GM19025 (cell line): Measurements from ENCODE around the gene CSPG4.

Experiments
- ATAC-seq: cut with Tn5 transposase; IDR thresholded peaks from one replicate; pipeline ENCODE4 v1.9.1; 2021; ENCODE audit warnings: mild to moderate bottlenecking, low read depth, moderate library complexity; ENCODE audit not compliant: unreplicated experiment

CSPG4 gene

DNA sequence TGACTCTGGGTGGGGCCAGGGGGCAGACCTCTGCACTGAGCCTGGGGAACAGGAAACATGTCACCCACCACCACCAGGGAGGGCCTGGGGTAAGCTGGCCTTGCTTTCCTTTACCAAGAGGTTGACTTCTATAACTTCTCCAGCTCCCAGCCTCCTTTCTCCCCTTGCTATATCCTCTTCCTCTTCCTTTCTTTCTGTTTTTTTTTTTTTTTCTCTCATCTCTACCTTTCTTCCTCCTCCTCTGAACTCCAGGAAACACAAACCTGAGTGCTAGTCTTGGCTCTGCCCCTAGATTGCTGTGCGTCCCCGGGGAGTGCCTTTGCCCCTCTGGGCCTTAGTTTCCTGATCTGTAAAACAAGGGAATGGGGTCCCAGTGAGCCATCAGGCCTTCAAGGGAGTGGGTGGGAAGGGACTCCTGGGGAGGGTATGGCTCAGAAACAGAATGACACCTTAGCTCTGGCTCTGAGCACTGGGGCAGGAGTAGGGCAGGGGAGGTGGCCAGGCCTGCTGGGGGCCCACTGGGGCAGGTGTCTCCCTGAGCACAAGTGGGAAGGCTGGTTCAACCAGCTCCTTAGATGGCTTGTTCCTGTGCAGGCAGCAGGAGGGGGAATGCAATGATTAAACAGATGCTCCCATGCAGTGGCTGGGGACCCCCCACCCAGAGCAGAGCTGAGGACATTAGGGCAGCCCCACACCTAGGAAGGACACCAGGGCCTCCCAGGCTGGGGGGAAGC lies 60.7 kb downstream of the CSPG4 start:
- no peak for ATAC-seq

DNA sequence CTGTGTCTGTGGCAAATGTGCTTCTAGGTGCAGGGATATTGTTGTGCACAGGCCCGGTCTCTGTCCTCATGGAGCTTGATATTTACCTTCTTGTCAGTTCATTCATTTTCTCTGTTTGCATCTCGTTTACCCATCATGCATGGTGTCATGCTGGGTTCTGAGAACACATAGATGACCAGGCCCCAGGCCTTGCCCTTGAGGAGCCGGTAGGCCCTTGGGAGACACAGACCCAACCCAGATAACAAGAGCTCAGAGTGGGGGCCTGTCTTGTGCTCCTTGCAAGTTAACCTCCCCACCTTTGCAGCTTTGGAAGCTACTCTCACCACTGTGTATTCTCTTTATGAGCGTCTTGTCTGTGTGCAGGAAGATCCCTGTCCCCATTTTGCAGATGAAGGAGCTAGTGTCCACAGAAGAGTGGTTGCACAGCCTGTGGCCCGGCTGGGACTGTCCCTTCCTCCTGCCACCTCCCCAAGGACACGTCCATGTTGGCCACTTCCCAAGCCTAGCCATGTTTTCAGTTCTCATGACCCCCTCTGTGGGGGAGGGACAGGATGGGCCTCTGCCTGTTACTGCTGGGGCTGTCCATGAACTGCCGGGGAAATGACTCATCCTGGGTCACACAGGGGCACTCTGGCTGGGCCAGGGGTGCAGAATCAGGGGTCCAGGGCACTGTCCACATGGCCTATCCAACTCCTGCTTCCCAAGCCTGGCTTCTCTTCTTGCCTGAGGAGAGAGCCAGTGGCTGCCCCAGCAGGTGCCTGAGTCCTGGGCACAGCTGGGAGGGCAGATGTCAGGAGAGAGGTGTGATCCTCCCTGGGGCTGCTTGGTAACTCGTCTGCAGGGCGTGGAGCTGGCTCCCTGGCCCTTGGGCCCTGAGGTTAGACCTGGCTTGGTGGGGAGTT lies 61.5 kb downstream of the CSPG4 start:
- ATAC-seq, result no peak

DNA sequence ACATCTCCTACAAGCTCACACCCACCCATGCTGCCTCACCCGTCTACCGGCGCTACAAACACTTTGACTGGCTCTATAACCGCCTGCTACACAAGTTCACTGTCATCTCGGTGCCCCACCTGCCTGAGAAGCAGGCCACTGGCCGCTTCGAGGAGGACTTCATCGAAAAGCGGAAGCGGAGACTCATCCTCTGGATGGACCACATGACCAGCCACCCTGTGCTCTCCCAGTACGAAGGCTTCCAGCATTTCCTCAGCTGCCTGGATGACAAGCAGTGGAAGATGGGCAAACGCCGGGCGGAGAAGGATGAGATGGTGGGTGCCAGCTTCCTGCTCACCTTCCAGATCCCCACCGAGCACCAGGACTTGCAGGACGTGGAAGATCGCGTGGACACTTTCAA lies 62.8 kb downstream of the CSPG4 start:
- ATAC-seq, result no peak

DNA sequence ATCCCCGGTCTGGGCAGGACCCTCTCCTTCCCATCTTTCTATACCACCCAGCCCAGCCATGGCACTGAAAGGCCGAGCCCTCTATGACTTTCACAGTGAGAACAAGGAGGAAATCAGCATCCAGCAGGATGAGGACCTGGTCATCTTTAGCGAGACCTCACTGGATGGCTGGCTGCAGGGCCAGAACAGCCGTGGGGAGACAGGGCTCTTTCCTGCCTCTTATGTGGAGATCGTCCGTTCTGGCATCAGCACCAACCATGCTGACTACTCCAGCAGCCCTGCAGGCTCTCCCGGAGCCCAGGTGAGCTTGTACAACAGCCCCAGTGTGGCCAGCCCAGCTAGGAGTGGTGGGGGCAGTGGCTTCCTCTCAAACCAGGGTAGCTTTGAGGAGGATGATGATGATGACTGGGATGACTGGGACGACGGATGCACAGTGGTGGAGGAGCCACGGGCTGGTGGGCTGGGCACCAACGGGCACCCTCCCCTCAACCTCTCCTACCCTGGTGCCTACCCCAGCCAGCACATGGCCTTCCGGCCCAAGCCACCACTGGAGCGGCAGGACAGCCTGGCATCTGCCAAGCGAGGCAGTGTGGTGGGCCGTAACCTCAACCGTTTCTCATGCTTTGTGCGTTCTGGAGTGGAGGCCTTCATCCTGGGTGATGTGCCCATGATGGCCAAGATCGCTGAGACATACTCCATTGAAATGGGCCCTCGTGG lies 63.4 kb downstream of the CSPG4 start:
- no peak for ATAC-seq

DNA sequence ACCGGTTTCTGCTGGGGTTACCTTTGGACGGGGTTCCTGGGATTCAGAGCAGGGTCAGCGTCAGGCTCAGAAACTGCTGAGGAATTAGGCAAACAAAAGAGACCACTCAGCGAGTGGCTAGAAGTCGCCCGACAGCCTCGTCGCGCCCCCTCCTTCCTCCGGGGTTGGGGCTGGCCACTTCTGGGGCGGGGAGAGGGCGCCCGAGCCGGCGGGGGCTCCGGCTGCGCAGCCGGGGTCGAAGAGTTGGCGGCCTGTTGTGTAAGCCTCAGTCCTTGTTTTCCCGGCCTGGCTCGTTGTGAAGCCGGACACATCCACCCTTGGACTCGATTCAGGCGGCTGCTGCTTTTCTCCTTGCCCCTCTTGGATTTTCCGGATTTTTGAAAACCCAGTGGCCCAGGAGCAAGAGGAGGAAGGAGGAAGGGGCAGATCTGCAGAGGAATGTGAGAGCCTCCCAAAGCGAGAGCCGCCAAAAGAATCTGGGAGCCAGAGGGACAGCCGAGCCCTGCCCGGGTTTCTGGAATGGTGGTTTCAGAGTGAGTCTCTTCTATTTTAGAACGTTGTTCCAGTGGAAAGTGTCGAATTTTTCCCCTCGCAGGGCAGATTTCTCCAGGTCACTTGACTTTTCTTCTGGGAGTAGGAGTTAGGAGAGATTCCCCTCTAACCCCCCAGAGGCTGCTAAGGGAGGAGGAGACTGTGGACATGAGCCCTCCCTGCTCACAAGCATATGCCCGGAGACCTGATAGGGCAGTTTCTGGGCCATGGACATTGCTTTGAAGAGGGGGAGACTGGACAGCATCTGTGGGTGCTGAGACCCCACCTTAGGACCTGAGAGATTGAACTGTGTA lies 64.3 kb downstream of the CSPG4 start:
- no peak for ATAC-seq

DNA sequence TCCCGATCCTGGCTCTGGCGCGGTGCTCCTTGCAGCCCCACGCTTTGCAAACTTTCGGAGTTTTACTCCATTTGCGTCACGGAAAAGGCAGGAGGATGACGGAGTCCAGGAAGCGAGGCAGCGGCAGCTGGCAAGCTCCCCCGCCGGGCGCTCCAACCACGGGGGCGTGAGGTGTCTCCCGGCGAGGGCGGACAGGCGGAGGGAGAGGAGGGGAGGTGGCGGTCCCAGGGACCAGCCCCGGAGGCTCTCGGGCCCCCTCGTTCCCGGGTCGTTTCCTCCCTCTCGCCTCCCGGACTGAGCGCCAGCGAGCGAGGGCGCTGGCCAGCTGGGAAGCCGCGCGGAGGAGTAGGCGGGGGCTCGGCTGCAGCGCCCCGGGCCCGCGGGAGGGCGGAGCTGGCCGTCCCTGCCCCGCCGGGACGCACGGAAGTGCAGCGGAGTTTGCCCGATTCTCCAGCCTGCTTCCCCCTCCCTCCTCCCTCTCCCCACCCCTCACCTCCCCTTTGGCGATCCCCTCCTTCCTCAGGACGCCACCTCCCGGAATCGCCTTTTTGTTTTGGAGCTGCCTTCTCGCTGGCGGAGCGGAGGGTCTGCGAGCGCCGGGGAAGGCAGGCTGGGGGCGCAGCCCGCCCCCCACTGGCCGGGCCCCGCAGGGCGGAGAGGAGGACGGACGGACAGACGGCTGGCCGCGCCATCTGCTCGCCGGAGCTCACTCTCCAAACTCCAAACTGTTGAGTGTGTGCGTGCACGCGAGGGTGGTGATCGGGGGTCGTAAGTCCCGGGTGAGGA lies 65.1 kb downstream of the CSPG4 start, which contains the start of gene SNX33:
SNX33 (plus strand) TSS at position 543 of the 786 bp plus-strand sequence. CDS start 1,191 bp downstream, outside the sequence.
- no peak for ATAC-seq

DNA sequence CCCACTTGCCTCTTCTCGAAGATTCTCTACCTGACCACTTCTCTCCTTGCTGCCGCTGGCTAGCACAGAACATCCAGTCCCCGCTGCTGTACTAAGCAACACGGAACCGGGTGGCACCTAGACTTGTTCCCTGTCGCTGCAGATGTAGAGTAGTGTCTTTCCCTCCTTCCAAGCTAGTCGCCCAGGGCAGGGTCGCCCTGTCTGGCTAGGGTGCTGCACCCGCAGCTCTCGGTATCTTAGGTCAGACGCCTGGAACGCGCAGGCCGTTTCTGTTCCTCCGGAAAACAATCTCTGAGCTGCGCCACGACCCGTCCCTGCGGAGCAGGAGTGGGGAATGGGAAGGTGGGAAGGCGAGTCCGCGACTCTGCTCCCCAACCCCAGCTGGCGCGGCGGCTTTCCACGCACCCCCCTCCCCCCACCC lies 65.7 kb downstream of the CSPG4 start:
- no peak for ATAC-seq

DNA sequence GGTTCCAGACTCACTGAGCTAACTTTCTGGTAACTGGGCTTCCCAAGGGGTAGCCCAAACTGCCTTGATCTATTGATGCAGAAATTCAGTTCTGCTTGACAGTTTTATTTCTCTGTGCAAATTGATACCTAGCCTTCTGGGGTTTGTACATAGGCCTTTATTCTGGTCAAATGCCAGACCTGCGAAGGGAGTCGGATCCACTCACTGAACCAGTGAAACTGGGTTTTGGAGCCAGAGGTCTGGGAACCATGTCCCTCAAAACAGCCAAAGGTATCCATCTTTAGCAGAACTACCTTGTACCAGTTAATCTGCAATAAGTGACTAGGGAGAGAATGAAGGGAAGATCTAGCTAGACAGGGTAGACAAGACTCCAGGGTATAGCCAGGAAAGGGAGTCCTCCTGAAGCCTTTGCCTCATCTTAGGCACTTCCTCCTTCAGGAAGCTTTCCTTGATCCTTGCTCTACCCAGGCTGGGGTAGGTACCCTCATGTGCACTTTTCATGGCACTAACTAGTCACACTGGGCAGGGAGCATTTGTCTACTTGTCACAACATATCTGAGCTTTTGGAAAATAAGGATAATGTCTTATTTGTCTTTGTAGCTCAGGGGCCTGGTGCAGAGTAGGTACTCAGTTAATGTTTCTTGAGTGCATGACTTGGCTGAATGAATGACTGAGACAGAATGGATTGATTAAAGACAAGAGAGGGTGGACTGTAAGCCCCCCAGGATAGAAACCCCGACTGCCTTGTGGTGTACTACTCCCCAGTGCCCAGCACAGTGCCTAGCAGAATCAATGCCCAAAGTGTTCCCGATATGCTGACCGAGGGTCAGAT lies 66.3 kb downstream of the CSPG4 start:
- ATAC-seq, result no peak

DNA sequence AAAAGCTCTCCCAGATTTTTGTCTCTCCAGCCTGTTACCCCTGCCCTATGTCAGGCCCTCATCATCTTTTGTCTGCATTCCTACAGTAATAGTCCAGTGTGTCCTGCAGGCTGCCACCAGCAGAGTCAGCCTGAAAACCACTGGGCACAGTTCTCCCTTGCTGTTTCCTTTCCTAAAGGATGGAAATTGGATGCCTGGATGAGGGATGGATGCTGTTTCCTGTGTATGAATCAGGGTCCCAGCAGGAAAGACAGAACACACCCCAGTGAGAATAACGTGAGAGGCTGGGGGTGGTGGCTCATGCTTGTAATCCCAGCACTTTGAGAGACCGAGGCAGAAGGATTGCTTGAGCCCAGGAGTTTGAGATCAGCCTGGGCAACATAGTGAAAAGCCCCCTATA lies 68.3 kb downstream of the CSPG4 start:
- no peak for ATAC-seq

DNA sequence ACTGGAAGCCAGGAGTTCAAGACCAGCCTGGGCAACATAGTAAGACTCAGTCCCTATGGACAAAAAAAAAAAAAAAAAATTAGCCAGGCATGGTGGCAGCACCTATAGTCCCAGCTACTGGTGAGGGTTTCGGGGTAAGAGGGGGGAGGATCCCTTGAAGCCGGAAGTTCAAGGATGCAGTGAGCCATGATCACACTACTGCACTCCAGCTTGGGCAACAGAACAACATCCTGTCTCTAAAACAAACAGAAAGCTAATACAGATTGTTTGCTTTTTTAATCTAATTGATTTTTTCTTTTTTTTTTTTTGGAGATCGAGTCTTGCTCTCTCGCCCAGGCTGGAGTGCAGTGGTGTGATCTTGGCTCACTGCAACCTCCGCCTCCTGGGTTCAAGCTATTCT lies 71.0 kb downstream of the CSPG4 start:
- ATAC-seq, result no peak

DNA sequence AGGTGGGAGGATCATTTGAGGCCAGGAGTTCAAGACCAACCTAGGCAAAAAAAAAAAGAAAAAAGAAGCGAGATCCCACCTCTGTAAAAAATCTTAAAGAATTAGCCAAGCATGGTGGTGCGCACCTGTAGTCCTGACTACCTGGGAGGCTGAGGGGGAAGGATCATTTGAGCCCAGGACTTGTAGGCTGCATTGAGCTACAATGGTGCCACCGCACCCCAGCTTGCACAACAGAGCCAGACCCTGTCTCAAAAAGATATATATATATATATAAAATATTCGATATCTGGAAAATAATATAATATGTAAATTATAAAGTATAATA lies 71.5 kb downstream of the CSPG4 start:
- ATAC-seq, result no peak

DNA sequence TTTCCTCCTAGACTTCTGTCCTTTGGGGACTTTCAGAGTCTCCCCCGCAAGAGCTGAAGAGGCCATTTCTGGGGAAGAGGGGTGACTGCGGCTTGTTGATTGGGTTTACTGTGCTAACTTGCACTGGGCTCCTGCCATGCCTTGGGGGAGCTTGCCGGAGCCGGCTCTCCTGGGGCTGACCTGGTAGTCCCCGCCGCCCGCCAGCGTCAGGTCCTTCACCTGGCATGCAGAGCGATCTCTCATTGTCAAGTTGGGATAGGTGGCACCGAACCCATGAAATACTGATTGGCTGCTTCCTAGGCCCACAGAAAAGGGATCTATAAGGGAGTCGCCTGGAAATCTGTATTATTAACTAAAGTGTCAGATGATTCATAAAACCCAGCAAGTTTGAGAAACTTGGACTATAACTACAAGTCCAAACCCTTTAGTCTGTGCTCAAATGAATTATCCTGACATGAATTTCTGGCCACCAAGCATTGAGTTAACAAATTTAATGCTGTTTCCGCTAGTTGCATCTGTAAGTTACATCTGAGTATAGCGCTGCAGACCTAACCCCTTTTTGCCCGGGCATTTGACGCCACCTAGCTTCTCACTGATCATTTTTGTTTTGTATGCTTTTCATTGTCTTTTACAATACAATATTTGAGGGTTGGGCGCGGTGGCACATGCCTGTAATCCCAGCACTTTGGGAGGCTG lies 72.0 kb downstream of the CSPG4 start:
- peak; percentile 11 for ATAC-seq

DNA sequence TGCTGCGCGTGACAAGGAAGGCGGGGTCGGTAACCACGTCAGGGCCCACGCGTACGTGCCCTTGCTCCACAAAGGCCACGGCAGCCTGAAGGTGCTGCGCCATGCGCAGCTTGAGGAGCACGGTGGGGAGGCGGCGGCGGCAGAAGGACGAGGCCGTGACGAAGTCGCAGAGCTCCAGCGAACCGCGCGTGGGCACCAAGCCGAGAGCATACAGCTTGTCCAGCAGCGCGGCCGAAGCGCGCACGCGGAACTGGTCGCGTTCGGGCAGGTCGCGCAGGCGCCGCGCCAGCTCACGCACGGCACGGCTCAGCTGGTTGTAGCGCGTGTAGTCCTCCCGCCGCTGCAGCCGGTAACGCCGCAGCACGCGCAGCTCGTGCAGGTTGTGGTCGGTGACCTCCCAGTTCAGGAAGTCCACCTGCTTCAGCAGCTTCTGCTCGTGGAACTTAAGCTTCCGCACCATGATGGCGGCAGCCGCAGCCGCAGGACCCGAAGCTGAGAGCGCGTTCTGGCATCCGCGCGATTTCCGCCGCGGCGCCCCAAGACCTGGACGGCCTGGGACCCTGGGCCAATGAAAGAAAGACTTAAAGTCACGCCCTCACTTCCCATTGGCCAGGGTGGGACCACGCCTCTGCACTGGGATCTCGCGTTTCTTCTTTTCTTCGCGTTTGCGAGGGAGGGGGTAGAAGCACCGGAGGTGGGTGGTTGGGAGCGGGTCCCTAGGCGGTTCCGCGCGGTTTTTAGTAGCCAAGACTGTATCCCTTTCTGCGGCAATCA lies 72.8 kb downstream of the CSPG4 start, which contains the start of gene IMP3:
IMP3 (minus strand) TSS at position 516 of the 774 bp plus-strand sequence; CDS start at position 460, 56 bp downstream.
- peak; percentile 91 for ATAC-seq

DNA sequence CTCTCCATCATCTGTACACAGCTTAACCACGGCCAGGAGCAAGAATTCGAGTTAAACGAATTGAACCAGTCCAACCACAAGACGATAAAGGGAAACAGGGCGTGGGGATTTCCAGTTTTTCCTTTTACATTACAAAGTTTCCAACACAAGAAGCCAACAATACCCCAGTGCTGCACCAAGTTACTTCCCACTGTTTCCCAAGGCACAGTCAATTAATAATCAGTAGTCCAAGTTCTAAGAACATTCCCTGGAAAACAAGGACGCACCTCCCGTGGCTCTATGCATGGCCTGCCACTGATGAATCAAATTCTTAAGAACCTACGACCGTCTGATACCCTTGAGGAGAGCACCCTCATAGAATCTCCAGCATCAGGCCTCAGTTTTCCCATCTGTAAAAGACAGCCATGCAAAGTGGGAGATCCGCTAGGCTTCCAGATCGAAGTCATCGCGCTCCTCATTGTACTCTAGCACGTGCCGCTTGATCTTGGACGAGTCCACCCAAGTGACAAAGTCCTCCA lies 73.4 kb downstream of the CSPG4 start:
- ATAC-seq, result no peak

DNA sequence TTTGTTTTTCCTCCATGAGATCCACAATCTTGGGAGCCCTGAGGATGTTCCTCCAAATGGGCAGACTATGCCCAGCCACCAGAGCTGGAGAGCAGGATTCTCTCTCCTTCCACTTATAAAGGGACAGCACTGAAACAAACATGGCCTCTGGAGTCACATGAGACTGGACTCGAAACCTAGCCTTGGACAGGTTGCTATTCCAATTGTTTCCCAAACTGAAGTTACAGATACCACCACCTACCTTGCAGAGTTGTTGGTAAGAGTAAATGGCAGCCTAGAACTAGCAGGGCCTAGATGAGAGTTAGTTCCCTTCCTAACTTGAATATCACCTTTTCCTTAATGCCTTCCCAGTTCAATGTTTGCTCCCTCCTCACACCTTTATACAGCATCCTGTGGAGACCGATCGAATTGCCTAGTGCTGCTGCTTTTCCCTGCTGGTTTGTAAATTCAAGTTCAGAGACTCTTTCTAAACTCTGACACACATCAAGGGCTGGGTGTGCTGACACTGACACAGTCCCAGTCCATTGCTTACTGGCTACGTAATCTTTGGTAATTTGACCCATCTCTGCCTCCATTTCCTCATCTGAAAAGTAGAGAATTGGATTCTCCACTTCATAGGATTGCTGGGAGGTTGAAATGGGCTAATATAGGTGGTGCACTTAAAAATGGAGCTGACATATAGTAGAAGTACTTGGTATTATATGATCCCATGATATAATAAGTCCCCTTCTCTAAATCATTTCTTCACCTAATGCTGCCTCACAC lies 75.2 kb downstream of the CSPG4 start:
- no peak for ATAC-seq

DNA sequence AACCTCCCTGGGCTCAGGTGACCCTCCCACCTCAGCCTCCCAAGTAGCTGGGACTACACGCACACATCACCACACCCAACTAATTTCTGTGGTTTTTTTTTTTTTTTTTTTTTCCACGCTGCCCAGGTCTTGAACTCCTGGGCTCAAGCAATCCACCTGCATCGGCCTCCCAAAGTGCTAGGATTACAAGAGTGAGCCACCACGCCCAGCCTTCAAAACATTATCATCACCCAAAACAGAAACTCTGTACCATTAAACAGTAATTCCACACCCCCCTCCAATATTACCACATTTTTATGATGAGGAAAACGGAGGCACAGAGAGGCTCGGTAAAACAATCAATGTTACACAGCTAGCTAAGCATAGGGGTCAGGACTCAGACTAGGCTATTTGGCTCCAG lies 76.6 kb downstream of the CSPG4 start:
- no peak for ATAC-seq
